ENCODE measurements around the gene KLF3.

The KLF3 gene

DNA sequence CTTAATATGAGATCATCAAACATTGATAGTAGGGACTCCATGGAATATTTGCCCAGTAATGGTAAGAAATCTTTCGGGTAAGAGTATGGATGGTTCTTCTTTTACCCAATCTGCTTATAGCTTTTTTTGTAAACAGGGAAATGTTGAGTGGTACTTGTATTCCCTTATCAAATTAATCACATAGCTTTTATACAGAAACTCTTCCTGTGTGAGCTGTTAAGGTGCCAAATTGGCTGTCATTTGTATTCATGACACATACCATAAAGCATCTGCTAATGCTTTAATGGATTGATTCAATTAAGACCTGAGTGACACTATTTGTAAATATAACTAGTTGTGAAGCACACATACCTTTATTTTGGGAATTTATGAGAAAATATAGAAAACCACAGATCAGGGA lies 34.2 kb downstream of the KLF3 start:
- DNase-seq (ENCODE audit: low spot score): no peak

DNA sequence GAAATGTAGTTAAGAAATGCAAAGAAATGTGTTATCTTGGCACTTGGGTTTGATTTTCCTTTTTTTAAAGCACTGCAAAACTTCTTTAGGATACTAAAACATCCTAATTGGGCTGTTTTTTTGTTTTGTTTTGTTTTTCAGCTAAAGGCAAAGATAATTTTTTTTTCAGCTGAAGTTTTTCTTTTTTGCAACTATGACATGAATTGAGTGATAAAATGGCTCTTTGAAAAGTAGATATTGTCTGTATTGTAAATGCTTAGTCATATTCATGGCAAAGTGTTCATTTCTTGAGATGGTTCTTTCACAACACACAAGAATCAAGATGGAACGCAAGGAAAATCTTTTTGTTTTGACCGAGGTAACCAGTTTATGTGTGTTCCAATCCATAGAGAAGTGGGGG lies 35.1 kb downstream of the KLF3 start:
- DNase-seq (ENCODE audit: low spot score): no peak

DNA sequence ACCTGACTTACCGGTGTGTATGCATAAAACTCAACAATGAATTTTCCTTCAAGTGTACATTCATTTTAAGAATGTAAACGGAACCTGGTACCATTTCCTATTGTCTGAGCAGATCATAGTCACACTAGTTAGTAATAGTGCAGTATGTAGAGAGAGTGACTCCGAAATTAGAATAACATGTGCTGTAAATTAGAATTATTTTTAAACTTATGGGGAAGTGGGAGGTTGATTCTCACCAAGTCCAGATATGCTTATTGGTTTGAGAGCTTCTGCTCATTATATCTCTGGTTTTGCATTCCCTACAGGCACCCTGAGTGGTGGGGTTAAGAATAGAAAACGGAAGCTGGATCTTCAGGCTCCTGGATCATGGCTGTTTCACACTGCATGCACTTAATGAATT lies 39.6 kb downstream of the KLF3 start:
- DNase-seq (ENCODE audit: low spot score): no peak

DNA sequence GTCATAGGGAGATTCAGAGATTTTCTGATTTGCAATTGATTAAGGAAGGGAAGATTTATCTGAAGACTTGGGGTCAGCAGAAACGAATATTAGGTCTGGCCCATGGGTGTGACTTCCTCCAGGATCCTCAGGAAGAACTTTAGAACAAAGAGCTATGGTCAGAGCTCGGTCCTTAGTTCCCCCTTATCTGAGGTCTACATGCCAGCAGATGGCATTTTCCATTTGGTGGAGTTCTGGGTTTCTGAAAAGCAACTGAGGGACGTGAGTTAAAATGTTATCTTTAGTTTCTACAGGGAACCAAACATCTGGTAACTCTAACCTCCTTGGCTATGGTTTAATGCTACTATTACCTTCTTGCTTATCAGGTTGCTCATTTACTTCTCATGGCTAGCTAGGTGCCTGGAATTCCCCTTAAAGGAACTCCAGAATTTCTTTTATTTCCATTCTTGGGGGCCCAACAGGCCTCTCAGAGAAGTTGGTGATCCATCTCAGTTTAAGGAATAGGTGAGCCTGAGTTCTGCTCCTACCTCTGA lies 40.7 kb downstream of the KLF3 start:
- DNase-seq (ENCODE audit: low spot score): no peak

DNA sequence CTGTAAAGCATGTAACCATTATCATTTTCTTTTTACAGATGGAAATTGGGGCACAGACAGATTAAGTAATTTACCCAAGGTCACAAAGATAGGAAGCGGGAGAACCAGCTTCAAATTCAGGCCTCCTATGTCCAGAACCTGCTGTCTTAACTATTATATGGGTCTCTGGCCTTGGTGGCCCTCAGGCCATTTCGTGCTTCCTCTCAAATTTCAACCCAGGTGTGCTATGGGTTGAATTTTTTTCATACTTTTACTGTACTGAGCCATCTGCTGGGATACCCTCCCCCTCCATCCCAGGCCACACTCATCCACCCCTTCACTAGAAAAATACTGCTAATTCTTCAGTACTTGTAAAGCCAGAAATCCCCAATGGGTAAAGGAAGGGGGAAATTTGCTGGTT lies 42.3 kb downstream of the KLF3 start:
- DNase-seq (ENCODE audit: low spot score): no peak

DNA sequence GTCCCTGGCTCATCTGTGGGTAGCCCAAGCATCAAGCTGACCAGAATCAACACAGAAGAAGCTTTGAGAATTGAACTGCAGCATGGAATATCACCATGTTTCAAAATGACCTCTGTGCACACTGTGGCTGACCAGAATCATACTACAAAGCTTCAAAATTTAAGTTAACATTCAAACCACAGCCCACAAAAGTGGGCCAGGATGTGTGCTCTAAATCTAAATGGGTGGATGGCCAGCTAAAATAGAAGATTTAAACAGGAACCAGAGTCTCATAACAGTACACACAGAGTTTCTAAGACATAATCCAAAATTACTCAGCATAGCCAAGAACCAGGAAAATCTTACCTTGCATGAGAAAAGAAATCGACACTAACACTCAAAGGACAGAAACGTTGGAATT lies 46.1 kb downstream of the KLF3 start:
- no peak for DNase-seq (ENCODE audit: low spot score)

DNA sequence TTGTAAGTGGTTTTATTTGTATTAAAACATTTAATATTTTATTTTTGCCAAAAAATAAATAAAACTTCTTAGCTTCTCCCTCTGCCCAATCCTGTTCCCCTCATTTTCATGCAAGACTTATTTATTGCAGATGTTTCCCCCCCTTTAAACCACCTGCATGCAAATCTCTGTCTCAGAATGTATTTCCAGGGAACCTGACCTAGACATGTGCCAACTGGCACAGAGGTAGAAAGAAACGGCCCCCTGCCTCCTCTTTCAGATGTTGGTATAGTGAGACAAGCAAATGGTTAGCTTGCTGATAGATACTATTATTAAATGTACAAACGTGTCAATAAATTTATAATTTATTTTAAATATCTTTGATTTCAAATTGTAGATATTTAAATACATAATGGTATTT lies 47.1 kb downstream of the KLF3 start:
- no peak for DNase-seq (ENCODE audit: low spot score)

DNA sequence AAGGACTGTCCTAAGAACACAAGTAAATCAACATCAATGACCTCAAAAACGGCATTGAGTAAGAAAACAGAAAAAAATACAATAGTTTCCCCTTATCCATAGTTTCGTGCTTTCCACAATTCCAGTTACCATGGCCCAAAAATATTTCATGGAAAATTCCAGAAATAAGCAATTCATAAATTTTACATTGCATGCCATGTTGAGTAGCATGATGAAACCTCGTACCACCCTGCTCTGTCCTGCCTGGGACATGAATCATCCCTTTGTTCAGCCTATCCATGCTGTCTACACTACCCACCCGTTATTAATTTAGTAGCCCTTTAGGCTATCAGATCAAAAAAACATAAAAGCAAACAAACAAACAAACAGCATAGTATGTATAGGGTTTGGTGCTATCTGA lies 51.1 kb downstream of the KLF3 start:
- DNase-seq (ENCODE audit: low spot score): no peak

DNA sequence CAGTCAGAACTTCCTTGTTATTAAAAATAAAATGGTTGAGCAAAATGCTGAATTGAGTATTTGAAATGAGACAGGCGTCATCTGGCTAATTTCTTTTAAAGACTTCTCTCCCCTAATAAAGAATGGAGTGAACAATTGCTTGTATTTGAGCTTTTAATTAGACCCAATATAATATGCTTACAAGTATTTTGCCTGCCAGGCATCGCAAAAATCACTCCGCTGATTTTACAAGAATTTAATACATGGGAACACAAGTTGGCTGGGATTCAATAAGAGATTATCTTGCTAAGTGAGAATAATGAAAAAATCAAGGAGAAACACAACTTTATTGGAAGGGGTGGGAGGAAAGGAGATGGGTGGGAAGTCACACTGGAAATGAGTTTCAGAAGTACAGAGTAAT lies 52.3 kb downstream of the KLF3 start:
- DNase-seq (ENCODE audit: low spot score): no peak

DNA sequence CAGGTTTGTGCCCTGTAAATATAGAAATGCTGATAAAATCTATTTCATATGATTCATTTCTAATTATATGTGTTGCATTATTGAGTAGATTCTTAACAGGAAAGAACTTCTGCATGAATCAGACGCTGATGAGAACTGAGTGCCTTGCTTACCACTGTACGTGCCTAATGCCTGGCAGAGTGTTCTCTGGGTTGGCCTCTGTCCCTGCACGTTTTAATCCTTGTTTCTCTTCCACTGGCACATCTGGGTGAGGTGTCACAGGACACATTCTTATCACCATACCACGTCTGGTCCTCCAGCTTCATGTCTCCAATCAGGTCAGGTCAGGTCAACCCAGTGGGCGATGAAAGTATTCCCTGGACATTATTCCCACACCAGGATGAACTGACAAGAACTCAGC lies 53.6 kb downstream of the KLF3 start:
- DNase-seq (ENCODE audit: low spot score): no peak

DNA sequence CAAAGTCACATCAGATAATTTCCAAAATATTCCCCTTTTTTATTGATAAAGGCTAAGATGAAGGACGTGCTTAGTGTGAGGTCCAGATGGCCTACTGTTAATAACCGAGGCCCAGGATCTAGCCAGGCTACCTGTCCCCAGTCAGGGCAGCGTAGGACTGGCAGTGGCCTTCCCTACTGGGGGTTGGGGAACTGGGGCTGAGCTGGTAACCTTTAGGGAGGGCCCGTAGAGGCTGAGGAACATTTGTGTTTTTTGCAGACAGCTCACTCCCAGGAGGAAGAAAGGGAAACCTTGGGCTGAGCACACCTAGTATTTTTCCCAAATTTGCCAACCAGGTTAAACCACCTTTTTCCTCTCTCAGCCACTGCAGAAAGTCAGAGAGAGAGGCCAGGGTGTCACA lies 59.1 kb downstream of the KLF3 start:
- DNase-seq (ENCODE audit: low spot score): no peak

DNA sequence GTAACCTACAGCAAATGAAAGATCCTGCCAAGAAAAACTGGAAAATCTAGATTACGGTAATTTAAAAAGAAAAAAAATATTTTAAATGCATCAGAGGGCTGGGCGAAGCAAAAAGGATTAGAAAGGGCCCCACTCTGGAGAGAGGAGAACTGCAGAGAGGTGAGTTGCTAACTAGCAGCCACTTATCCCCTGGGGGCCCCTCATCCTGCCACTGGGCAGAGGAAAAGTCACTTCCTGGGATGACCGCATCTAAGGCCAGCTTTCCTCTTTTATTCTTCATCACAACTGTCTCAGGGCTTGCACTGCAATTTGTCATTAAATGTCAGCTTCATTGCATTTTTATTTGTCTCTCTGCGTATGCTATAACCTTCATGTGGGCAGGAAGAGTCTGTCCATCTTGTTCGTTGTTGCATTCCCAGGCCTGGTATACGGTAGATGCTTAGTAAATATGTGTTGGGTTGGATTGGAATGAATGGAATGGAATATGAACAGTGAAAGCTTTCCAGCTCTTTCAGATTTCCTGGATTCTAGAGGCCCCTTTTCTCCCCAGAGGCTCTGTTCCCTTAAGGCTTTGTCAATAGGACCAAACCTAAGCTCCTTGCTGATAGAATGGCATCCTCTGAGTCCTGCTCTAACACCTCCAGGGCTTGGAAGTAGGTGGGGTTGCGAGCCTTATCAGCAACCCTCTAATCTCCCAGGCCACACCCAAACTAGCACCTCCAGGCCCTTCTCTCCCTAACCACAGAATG lies 59.9 kb downstream of the KLF3 start:
- no peak for DNase-seq (ENCODE audit: low spot score)

DNA sequence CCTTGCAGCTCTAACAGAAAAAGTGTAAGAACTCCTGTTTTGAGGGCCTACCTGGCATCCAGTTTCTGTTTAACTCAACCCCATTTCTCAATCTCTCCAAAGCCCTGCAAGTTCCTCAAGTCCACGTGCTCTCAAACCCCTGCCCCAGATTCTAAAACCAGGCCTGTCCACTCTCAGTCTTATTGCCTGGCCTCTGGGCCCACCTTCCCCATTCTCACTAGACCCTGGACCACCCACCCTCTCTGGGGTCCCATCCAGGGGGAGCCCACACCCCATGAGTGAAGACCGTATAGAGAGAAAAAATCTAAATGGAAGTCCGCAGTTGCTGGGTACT lies 60.4 kb downstream of the KLF3 start:
- DNase-seq (ENCODE audit: low spot score): no peak

DNA sequence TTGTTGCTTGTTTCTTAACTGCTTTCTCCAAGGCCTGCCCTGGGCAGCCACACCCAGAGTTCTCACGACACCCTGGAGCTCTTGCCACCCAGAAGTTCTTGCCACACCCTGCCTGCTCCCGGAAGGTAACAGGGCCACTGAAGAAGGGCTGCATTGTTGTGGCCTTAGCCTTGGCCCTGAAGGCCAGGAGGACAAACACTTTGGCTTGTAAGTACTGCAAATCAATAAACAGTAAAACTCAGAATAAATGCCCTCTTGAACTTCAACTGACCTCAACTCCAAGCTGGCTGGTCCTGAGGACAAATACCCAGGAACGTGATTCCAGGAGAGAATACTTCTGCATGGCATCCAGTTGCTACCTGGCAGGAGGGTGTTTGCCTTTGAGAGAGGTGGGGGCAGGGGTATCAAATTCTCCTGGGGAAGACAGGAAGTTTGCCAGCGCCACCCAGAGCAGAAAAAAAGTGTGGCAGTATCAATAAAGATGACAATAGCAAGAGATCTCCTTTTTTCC lies 64.7 kb downstream of the KLF3 start:
- DNase-seq (ENCODE audit: low spot score): no peak

DNA sequence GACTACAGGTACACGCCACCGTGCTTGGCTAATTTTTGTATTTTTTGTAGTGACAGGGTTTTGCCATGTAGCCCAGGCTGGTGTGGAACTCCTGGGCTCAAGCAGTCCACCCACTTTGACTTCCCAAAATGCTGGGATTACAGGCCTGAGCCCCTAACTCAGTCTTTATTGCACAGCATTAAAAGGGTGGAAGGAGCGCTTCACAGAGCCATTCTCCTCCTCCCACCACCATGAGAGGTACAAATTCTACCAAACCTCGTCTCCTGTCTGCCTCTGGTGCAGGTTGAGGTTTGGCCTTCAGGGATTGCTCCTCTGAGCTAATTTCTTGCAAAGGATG lies 66.5 kb downstream of the KLF3 start:
- no peak for DNase-seq (ENCODE audit: low spot score)

DNA sequence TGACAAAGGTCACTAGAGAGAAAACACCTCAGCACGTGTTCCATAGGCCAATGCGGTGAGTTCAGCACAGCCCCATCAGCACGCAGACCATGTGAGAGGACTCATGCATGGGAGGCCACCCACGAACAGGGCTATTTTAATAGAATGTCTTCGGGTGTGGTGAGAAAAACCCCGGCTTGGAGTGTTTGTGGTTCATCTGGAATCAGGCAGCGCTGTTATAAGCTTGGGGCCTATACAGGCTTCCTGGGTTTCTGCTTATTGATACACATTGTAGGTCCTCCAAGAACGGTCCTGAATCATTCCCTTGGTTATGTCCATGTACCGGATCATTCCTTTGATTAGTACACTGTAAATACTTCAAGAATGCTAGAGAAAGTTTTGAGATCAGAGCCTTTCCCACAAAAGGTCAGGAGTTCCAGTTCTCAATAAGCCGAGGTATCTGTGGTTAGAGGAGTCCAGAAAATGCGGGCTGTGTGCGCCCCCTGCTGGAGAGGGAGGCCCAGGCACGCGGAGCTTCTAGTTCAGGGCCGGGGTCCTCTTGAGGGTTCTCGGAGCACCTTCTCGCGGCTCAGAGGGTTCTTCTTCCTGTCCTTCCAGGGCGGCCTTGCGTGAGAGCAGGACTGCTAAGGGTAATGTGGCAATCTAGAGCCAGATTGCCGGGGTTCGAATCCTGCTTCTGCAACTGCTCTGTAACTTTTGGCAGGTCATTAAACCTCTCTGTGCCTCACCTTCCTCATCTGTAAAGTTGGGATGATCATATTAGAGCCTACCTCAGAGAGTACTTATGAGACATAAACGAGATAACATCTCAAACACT lies 67.0 kb downstream of the KLF3 start:
- DNase-seq (ENCODE audit: low spot score): peak; percentile 91

DNA sequence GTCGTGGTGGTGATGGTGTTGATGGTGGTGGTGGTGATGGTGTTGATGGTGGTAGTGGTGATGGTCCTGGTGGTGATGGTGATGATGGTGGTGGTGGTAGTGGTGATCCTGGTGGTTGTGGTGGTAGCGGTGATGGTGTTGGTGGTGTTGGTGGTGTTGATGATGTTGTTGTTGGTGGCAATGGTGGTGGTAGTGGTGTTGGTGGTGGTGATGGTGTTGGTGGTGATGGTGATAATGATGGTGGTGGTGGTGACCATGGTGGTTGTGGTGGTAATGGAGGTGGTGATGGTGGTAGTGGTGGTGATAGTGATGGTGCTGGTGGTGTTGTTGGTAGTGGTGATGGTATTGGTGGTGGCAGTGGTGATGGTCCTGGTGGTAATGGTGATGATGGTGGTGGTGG lies 69.7 kb downstream of the KLF3 start:
- DNase-seq (ENCODE audit: low spot score): no peak

DNA sequence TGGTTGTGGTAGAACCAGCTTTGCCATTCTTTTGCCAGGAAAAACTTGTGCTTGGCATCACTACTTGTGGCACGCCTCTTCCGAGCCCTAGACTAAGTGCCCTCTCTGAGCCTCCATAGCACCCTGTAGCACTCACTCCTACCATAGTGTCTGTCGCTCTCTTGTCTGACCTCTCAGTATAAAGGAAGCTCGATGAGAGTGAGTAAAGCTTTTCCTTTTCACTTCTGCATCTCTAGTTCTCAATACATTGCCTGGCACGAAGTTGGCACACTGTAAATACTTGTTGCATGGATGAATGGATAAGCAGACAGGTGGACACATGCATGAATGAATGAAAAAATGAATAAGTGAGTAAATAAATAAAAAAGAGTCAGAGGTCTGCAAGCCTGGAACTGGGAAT lies 70.4 kb downstream of the KLF3 start:
- DNase-seq (ENCODE audit: low spot score): no peak

DNA sequence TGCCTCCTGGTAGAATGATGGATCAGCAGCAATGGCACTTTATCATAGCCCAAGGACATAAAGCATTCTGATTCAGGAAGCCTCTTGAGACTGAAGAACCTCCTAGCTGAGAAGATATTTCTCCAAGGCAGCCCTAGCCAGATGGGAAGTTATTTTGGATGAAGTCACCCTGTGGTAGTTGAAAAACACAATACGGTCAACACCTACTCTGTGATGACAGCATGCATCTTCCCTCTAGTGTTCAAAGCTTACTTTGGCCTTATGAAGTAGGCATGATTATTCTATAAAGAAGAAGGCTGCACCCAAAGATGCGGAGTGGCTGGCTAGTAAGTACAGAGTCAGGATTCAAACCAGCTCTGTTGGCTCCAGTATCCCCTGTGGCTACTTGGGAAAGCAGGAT lies 70.9 kb downstream of the KLF3 start:
- no peak for DNase-seq (ENCODE audit: low spot score)

DNA sequence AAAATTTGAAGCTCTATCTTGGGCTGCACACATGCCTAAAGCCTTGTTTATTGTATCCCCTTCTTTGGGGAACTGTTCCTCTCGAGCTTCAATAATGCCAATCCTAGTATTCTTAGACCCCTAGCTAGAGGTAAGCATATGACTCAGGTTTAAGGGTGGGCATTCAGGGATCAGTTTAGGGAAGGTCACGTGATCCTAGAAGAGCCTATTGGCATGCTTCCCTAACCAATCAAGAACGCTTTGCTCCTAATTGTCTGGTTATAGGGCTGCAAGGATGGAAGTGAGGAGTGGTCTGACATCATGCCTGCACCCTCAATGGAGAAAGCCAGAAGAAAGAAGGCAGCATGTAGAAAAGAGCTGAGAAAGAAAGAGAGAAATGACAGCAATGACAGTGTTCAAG lies 71.9 kb downstream of the KLF3 start:
- DNase-seq (ENCODE audit: low spot score): no peak

DNA sequence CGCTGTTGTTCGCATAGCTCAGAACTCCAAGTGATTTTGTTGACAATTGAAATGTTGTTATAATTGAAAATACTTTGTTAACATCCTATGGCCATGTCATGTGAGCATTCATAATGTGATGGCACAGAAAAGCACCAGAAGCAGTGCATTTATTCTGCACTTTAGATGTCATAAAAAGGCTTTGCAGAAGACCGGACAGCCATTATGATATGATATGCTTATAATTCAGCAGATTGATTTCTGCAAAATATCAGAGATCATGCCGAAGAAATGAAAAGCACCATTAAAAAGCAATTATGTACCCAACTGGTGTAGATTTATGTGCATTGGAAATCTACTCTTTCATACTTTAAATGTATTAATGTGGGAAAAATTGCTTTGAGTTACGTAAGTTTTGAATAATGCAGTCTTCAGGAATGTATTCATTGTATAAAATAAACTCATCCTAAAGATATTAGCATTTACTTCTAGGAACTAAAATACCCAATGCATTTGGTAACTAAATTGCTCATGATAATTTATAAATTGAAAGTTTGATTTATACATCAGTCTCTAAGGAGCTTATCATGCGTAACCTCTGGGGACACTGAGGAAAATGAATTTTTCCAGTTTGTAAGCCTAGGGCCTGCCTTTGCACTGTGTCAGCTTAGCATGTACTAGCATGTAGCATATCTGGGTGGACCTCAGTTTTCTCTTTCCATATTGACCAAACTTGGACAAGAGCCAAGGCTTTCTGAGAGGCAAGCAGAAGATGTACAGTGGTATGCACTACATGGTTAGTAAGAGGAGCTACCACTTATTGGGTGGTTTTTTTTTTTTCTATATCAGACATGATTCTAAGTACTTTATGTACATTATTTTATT lies 75.2 kb downstream of the KLF3 start:
- no peak for DNase-seq (ENCODE audit: low spot score)

DNA sequence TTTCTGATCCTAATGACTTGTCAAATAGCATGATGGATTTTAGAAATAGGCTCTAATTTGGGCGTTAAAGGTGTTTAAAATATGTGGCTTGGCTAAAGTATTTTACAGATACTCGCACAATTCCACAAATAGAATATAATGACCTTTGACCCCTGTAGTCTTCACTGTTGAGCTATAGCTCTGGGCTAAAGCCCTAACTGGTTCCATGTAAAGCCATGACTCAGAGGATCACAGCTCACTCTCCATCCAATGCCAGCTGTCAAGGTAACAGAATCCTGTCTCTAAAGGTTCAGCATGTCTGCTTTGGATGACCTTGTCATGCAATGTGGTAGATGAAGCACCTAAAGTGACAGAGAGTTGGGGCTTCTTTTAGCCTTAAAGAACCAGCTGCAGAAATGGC lies 76.3 kb downstream of the KLF3 start:
- DNase-seq (ENCODE audit: low spot score): no peak

DNA sequence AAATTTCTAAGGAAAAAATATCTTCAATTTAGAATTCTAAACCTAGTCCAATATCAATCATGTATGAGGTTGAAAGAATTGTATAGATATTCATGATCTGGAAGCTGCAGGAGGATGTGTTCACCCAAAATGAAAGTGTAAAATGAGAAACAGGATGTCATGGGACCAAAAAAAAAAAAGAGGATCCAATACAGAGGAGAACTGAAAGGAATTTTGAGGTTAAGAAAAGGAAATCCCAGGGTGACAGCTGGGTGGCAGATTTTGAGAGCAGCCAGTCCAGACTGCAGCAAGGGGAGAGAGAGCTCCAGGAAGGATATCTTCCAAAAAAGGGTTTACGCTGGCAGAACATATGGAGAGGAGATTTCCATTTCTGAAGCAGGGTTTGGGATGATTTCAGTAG lies 79.9 kb downstream of the KLF3 start:
- DNase-seq (ENCODE audit: low spot score): no peak
